HEK293 (cell line): ENCODE data around the gene RPIA.

ENCODE experiments used
- CTCF ChIA-PET: fragments of 350-600 bp; formaldehyde crosslinking; extraction: SDS; loops from one replicate; lab custom pipeline; 2021; ENCODE audit warnings: antibody characterized with exemption; lab: Yijun Ruan, JAX
- POLR2A ChIA-PET: fragments of 300-600 bp; formaldehyde crosslinking; extraction: SDS; loops from one replicate; lab custom pipeline; 2020; ENCODE audit warnings: antibody characterized with exemption, inconsistent platforms; lab: Yijun Ruan, JAX
- H3K27ac ChIP-seq: fragments of 200-500 bp; sonication (Bioruptor generic); 2 replicates; pipeline ENCODE4 v1.5.1; 2014; ENCODE audit warnings: low read depth, low read length, control low read depth, inconsistent platforms; ENCODE audit errors: extremely low read depth
- H3K36me3 ChIP-seq, 2 experiments: fragments of 200-500 bp in 1 of 2; sonication (Bioruptor generic) in 1 of 2; 1 replicate in 1 of 2; 2 replicates in 1 of 2; pipeline ENCODE4 v1.5.1; 2014 to 2017; ENCODE audit warnings: inconsistent platforms in 2 of 2, low read length in 2 of 2; ENCODE audit not compliant: control insufficient read depth in 2 of 2, insufficient read depth in 1 of 2
- H3K4me1 ChIP-seq: fragments of 200-500 bp; sonication (Bioruptor generic); 2 replicates; pipeline ENCODE4 v1.5.1; 2014; ENCODE audit warnings: mild to moderate bottlenecking, low read length, inconsistent platforms; ENCODE audit not compliant: control insufficient read depth, insufficient read depth
- H3K4me3 ChIP-seq: 2 replicates; pipeline ENCODE4 v1.5.1; 2011; ENCODE audit warnings: low read depth, mild to moderate bottlenecking, control low read depth, low read length, moderate library complexity
- H3K9me3 ChIP-seq: fragments of 200-500 bp; sonication (Bioruptor generic); 2 replicates; pipeline ENCODE4 v1.5.1; 2014; ENCODE audit warnings: low read depth, low read length, inconsistent platforms; ENCODE audit not compliant: control insufficient read depth, insufficient read depth
- GLI2 ChIP-seq: fragments of 450-650 bp; formaldehyde crosslinking; IDR thresholded peaks from 2 replicates; pipeline ENCODE4; 2017; ENCODE audit warnings: missing biosample characterization, missing genetic modification characterization, low read depth, borderline replicate concordance
- KLF10 ChIP-seq: fragments of 450-650 bp; IDR thresholded peaks from 2 replicates; pipeline ENCODE4 v1.5.1; 2018; ENCODE audit warnings: missing biosample characterization, mild to moderate bottlenecking, missing genetic modification characterization
- MEIS1 ChIP-seq: sonication (generic); formaldehyde crosslinking; IDR thresholded peaks from 2 replicates; pipeline ENCODE4 v1.8.1; 2022; ENCODE audit warnings: missing genetic modification reagents, mild to moderate bottlenecking, borderline replicate concordance
- SP2 ChIP-seq: fragments of 450-650 bp; formaldehyde crosslinking; IDR thresholded peaks from 2 replicates; pipeline ENCODE4 v1.5.1; 2016; ENCODE audit warnings: missing biosample characterization, missing genetic modification characterization
- ZFP3 ChIP-seq: fragments of 450-650 bp; formaldehyde crosslinking; IDR thresholded peaks from 2 replicates; pipeline ENCODE4 v1.5.1; 2016; ENCODE audit warnings: low read depth, missing biosample characterization, missing genetic modification characterization
- ZNF140 ChIP-seq: fragments of 450-650 bp; formaldehyde crosslinking; IDR thresholded peaks from 2 replicates; pipeline ENCODE4 v1.5.1; 2016; ENCODE audit warnings: missing biosample characterization, missing genetic modification characterization
- ZNF157 ChIP-seq: fragments of 450-650 bp; formaldehyde crosslinking; IDR thresholded peaks from 2 replicates; pipeline ENCODE4 v1.5.1; 2016; ENCODE audit warnings: missing biosample characterization, missing genetic modification characterization
- ZNF175 ChIP-seq: fragments of 450-650 bp; formaldehyde crosslinking; IDR thresholded peaks from 2 replicates; pipeline ENCODE4 v1.5.1; 2016; ENCODE audit warnings: missing biosample characterization, missing genetic modification characterization
- ZNF19 ChIP-seq: fragments of 450-650 bp; formaldehyde crosslinking; IDR thresholded peaks from 2 replicates; pipeline ENCODE4; 2016; ENCODE audit warnings: missing biosample characterization, missing genetic modification characterization, low read depth
- ZNF221 ChIP-seq: fragments of 450-650 bp; formaldehyde crosslinking; IDR thresholded peaks from 2 replicates; pipeline ENCODE4 v1.5.1; 2017; ENCODE audit warnings: missing biosample characterization, missing genetic modification characterization, borderline replicate concordance
- ZNF223 ChIP-seq: fragments of 450-650 bp; formaldehyde crosslinking; IDR thresholded peaks from 2 replicates; pipeline ENCODE4 v1.5.1; 2016; ENCODE audit warnings: missing biosample characterization, missing genetic modification characterization
- ZNF266 ChIP-seq: fragments of 450-650 bp; formaldehyde crosslinking; IDR thresholded peaks from 2 replicates; pipeline ENCODE4 v1.5.1; 2016; ENCODE audit warnings: missing biosample characterization, missing genetic modification characterization, low read depth
- ZNF341 ChIP-seq: fragments of 450-650 bp; formaldehyde crosslinking; IDR thresholded peaks from 2 replicates; pipeline ENCODE4; 2016; ENCODE audit warnings: low read depth, missing biosample characterization, missing genetic modification characterization
- ZNF350 ChIP-seq: fragments of 450-650 bp; formaldehyde crosslinking; IDR thresholded peaks from 2 replicates; pipeline ENCODE4 v1.5.0; 2017; ENCODE audit warnings: missing biosample characterization, mild to moderate bottlenecking, missing genetic modification characterization
- ZNF391 ChIP-seq: fragments of 450-650 bp; formaldehyde crosslinking; IDR thresholded peaks from 2 replicates; pipeline ENCODE4 v1.5.1; 2016; ENCODE audit warnings: low read depth, missing biosample characterization, missing genetic modification characterization, borderline replicate concordance
- ZNF394 ChIP-seq: fragments of 450-650 bp; formaldehyde crosslinking; IDR thresholded peaks from 2 replicates; pipeline ENCODE4 v1.5.1; 2016; ENCODE audit warnings: missing biosample characterization, missing genetic modification characterization, mild to moderate bottlenecking, moderate library complexity, borderline replicate concordance
- ZNF426 ChIP-seq: fragments of 450-650 bp; formaldehyde crosslinking; IDR thresholded peaks from 2 replicates; pipeline ENCODE4 v1.5.1; 2017; ENCODE audit warnings: missing biosample characterization, missing genetic modification characterization, mild to moderate bottlenecking, inconsistent platforms, moderate library complexity
- ZNF548 ChIP-seq: fragments of 450-650 bp; formaldehyde crosslinking; IDR thresholded peaks from 2 replicates; pipeline ENCODE4 v1.5.1; 2016; ENCODE audit warnings: missing biosample characterization, missing genetic modification characterization
- ZNF560 ChIP-seq: fragments of 450-650 bp; formaldehyde crosslinking; IDR thresholded peaks from 2 replicates; pipeline ENCODE4 v1.5.1; 2017; ENCODE audit warnings: missing biosample characterization, missing genetic modification characterization, borderline replicate concordance
- ZNF621 ChIP-seq: fragments of 450-650 bp; formaldehyde crosslinking; IDR thresholded peaks from 2 replicates; pipeline ENCODE4 v1.5.1; 2017; ENCODE audit warnings: missing biosample characterization, missing genetic modification characterization
- ZNF747 ChIP-seq: fragments of 450-650 bp; formaldehyde crosslinking; IDR thresholded peaks from 2 replicates; pipeline ENCODE4 v1.5.1; 2016; ENCODE audit warnings: missing biosample characterization, missing genetic modification characterization
- ZNF768 ChIP-seq: fragments of 450-650 bp; formaldehyde crosslinking; IDR thresholded peaks from 2 replicates; pipeline ENCODE4 v1.5.1; 2018; ENCODE audit warnings: missing biosample characterization, mild to moderate bottlenecking, missing genetic modification characterization
- ZNF791 ChIP-seq: fragments of 450-650 bp; formaldehyde crosslinking; IDR thresholded peaks from 2 replicates; pipeline ENCODE4 v1.5.1; 2016; ENCODE audit warnings: missing biosample characterization, missing genetic modification characterization
- ZSCAN30 ChIP-seq: fragments of 450-650 bp; IDR thresholded peaks from 2 replicates; pipeline ENCODE4 v1.5.1; 2018; ENCODE audit warnings: missing biosample characterization, mild to moderate bottlenecking, missing genetic modification characterization, moderate library complexity
- TF ChIP-seq, protein P1 (sequence below): fragments of 450-650 bp; formaldehyde crosslinking; IDR thresholded peaks from 2 replicates; pipeline ENCODE4 v1.5.0; 2017; ENCODE audit warnings: missing biosample characterization, missing genetic modification characterization, borderline replicate concordance

Gene RPIA

DNA sequence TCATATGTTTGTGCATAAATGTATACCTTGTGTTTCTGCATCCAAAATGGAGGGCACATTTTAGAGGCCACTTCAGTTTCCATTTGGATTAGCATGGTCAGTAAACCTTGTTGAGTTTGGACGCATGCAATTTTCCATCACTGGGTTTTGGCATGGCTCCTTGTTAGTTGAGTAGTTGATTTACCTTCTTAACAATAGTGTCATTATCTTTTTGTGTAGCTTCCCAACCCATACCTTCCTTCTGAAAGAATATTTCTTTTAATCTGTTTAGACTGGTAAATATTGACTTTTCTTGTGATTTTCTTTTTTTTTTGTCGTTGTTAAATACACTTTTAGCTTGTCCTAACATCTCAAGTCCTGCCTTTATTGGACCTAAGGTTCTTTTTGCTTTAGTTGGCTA, 15.5 kb downstream of the RPIA start:
- Histone ChIP-seq H3K4me1 (no peaks in the 10 kb centered on the region), H3K4me3 (no peak overlapping the region), H3K27ac (no peak overlapping the region), H3K9me3 (no peaks in the 10 kb centered on the region), H3K36me3 (peaks cover 0 to 19% of the 10 kb centered on the region in 2 experiments; a peak in 1 of 3 replicates)
- no peak for TF ChIP-seq ZNF391 (tag by site-specific recombination)
- TF ChIP-seq ZNF791 (tag by site-specific recombination) = no peak
- no peak for TF ChIP-seq ZNF266 (tag by site-specific recombination)
- TF ChIP-seq, protein P1, sequence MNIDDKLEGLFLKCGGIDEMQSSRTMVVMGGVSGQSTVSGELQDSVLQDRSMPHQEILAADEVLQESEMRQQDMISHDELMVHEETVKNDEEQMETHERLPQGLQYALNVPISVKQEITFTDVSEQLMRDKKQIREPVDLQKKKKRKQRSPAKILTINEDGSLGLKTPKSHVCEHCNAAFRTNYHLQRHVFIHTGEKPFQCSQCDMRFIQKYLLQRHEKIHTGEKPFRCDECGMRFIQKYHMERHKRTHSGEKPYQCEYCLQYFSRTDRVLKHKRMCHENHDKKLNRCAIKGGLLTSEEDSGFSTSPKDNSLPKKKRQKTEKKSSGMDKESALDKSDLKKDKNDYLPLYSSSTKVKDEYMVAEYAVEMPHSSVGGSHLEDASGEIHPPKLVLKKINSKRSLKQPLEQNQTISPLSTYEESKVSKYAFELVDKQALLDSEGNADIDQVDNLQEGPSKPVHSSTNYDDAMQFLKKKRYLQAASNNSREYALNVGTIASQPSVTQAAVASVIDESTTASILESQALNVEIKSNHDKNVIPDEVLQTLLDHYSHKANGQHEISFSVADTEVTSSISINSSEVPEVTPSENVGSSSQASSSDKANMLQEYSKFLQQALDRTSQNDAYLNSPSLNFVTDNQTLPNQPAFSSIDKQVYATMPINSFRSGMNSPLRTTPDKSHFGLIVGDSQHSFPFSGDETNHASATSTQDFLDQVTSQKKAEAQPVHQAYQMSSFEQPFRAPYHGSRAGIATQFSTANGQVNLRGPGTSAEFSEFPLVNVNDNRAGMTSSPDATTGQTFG (tag by site-specific recombination) = no peak
- TF ChIP-seq GLI2 (tag by site-specific recombination) = no peak
- no peak for TF ChIP-seq ZNF350 (tag by site-specific recombination)
- no peak for TF ChIP-seq ZNF157 (tag by site-specific recombination)
- TF ChIP-seq ZFP3 = no peak
- no peak for TF ChIP-seq ZNF768 (tag by site-specific recombination)
- no peak for TF ChIP-seq ZNF175
- TF ChIP-seq ZNF621 (tag by site-specific recombination) = no peak
- TF ChIP-seq ZNF548 (tag by site-specific recombination) = no peak
- no peak for TF ChIP-seq ZSCAN30 (tag by site-specific recombination)
- TF ChIP-seq ZNF426 = no peak
- no peak for TF ChIP-seq ZNF140
- ChIA-PET CTCF (interaction anchor here (0.9 kb wide), 1 partner anchor 124 kb away, joined by 3 read pairs; no protein-coding TSS in a partner anchor), POLR2A (no interaction called here)

DNA sequence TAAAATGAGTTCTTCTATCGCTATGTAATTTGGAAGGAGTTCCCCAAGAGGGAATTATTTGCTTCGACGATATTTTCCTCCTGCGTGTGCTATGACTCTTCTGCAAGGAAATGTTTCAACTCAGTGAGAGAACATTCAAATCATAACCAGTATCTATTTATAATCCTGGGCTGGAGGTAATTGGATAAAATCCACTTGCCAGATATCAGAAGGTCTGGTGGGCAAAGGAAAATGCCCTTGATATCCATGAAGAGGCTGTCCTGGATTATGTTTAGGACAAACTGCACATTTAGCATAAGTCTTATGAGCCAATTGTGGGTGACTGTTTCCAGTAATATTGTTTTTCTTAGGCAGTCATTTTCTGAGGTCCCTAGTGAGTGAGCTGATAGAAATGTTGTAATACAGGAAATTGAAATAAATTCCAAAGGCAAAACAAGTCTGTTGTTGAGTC, 17.7 kb downstream of the RPIA start:
- no peak overlapping the region for H3K27ac ChIP-seq
- CTCF ChIA-PET = no interaction called here
- no peak for TF ChIP-seq ZNF221 (tag by site-specific recombination)
- TF ChIP-seq MEIS1 (CRISPR knock-in tag) = no peak
- no peak for TF ChIP-seq ZNF19 (tag by site-specific recombination)
- TF ChIP-seq ZNF394 = no peak
- TF ChIP-seq ZNF223 = no peak
- TF ChIP-seq SP2 (tag by site-specific recombination) = no peak
- no peak for TF ChIP-seq ZNF560 (tag by site-specific recombination)
- no peak for TF ChIP-seq ZNF747 (tag by site-specific recombination)
- no peak for TF ChIP-seq ZNF341 (tag by site-specific recombination)
- TF ChIP-seq KLF10 (tag by site-specific recombination) = no peak
- TF ChIP-seq, all 188 proteins: peak for 0
- Histone ChIP-seq H3K9me3 (no peaks in the 10 kb centered on the region), H3K4me1 (no peaks in the 10 kb centered on the region), H3K4me3 (no peak overlapping the region), H3K36me3 (no peaks in the 10 kb centered on the region; a peak in 1 of 3 replicates)
- POLR2A ChIA-PET = no interaction called here
